ENCODE measurements around the gene PIRT.

GRCh38 chr17:10871914-10872313 lies 34.0 kb upstream of the PIRT start:
- TF ChIP-seq CTCF (IDR thresholded peaks at IDR 0.05) = no peak
- no peak for TF ChIP-seq POLR2A (IDR thresholded peaks at IDR 0.05)
